ENCODE data around the gene PRODH2. TPM values are rescaled to one million over a fixed set of nuclear protein-coding genes. Genes with fewer than 3 reads are reported as not detected.
A peak's percentile ranks its signal among the peaks of the same experiment; 100 is the strongest.

PRODH2 gene, protein sequence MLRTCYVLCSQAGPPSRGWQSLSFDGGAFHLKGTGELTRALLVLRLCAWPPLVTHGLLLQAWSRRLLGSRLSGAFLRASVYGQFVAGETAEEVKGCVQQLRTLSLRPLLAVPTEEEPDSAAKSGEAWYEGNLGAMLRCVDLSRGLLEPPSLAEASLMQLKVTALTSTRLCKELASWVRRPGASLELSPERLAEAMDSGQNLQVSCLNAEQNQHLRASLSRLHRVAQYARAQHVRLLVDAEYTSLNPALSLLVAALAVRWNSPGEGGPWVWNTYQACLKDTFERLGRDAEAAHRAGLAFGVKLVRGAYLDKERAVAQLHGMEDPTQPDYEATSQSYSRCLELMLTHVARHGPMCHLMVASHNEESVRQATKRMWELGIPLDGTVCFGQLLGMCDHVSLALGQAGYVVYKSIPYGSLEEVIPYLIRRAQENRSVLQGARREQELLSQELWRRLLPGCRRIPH
- not detected for total RNA-seq

GRCh38 chr19:35812220-35813042, at the start of gene PRODH2:
PRODH2 (minus strand) TSS chr19:35812845; CDS start chr19:35812805, 40 bp downstream.
- Mint-ChIP-seq H3K9me3 (no peaks in the 10 kb centered on the region), H3K4me1 (ENCODE audit: low read depth) (no peaks in the 10 kb centered on the region), H3K4me3 (no peak within 1 kb of the TSS), H3K27me3 (ENCODE audit: low read depth) (peaks cover 26% of the 10 kb centered on the region), H3K36me3 (ENCODE audit: insufficient read depth in 2 of 2) (no peaks in the 10 kb centered on the region), H3K27ac (no peak within 1 kb of the TSS)
- ATAC-seq (replicated peaks in 1 of 2), result no peak
- DNase-seq, result no peak

DNA sequence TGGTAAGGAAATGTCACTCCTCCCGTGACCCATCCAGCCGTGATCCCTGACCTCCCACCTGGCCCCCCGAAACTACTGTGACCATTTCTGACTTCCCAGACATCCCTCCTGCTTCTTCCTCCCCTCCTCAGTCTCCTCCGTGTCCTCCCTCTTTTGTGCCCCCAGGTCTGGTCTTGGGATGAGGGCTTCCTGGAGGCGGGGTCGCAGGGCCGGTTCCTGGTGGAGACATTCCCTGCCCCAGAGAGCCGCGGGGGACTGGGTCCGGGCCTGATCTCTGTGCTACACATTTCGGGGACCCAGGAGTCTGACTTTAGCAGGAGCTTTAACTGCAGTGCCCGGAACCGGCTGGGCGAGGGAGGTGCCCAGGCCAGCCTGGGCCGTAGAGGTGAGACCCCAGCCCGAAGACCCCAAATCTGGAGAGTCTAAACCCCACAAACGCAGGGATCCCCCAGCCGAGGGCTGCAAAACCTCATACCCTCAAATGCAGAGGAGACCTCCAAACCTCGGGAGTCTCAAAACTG, 49.1 kb upstream of the PRODH2 start:
- peaks cover 65% of the 10 kb centered on the region for H3K27me3 Mint-ChIP-seq (ENCODE audit: low read depth)
- peaks cover 8% of the 10 kb centered on the region for H3K4me1 Mint-ChIP-seq (ENCODE audit: low read depth)
- no peaks in the 10 kb centered on the region for H3K36me3 Mint-ChIP-seq (ENCODE audit: insufficient read depth in 2 of 2)
- DNase-seq (no peak), ATAC-seq (replicated peaks in 1 of 2) (no peak)
- no peak overlapping the region for H3K27ac Mint-ChIP-seq
- H3K4me3 Mint-ChIP-seq, result no peak overlapping the region
- H3K9me3 Mint-ChIP-seq, result no peaks in the 10 kb centered on the region

- Mint-ChIP-seq H3K27ac (no peak overlapping the region), H3K4me3 (peak overlapping the region in 1 of 2 donors; percentile 40), H3K9me3 (no peaks in the 10 kb centered on the region), H3K36me3 (ENCODE audit: insufficient read depth in 2 of 2) (no peaks in the 10 kb centered on the region), H3K4me1 (ENCODE audit: low read depth) (peaks cover 8% of the 10 kb centered on the region), H3K27me3 (ENCODE audit: low read depth) (peaks cover 58% of the 10 kb centered on the region)
- ATAC-seq (replicated peaks in 1 of 2) (peak in 1 of 2 donors; percentile 27), DNase-seq (no peak)
Measured at GRCh38 chr19:35860818-35861639, 48.4 kb upstream of the PRODH2 start.

- Mint-ChIP-seq H3K36me3 (ENCODE audit: insufficient read depth in 2 of 2) (no peaks in the 10 kb centered on the region), H3K27ac (no peak overlapping the region), H3K27me3 (ENCODE audit: low read depth) (peaks cover 57% of the 10 kb centered on the region), H3K9me3 (no peaks in the 10 kb centered on the region), H3K4me1 (ENCODE audit: low read depth) (peaks cover 8% of the 10 kb centered on the region), H3K4me3 (peak overlapping the region in 1 of 2 donors; percentile 40)
- DNase-seq (no peak), ATAC-seq (replicated peaks in 1 of 2) (no peak)
Measured at GRCh38 chr19:35860436-35860817, 47.8 kb upstream of the PRODH2 start.

DNA sequence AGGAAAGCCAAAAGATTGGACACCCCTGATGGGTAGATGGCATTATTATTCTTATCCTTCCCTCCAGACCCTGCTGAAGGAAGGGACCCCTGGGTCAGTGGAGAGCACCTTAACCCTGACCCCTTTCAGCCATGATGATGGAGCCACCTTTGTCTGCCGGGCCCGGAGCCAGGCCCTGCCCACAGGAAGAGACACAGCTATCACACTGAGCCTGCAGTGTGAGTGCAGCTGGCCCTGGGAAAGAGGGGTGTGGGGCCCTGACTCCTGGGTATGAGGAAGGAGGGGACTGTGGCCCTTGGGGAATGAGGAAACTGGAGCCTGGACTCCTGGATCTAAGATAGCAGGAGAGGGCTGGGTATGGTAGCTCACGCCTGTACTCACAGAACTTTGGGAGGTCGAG, 46.8 kb upstream of the PRODH2 start:
- DNase-seq (no peak), ATAC-seq (replicated peaks in 1 of 2) (no peak)
- no peak overlapping the region for H3K27ac Mint-ChIP-seq
- H3K27me3 Mint-ChIP-seq (ENCODE audit: low read depth), result peaks cover 58% of the 10 kb centered on the region
- H3K36me3 Mint-ChIP-seq (ENCODE audit: insufficient read depth in 2 of 2), result no peaks in the 10 kb centered on the region
- H3K9me3 Mint-ChIP-seq, result no peaks in the 10 kb centered on the region
- H3K4me3 Mint-ChIP-seq, result no peak overlapping the region
- H3K4me1 Mint-ChIP-seq (ENCODE audit: low read depth), result peaks cover 8% of the 10 kb centered on the region

GRCh38 chr19:35858311-35858710, 45.7 kb upstream of the PRODH2 start:
- Mint-ChIP-seq H3K36me3 (ENCODE audit: insufficient read depth in 2 of 2) (no peaks in the 10 kb centered on the region), H3K4me3 (peak overlapping the region in 1 of 2 donors; percentile 6), H3K9me3 (no peaks in the 10 kb centered on the region), H3K4me1 (ENCODE audit: low read depth) (peaks cover 8% of the 10 kb centered on the region), H3K27me3 (ENCODE audit: low read depth) (peaks cover 64% of the 10 kb centered on the region), H3K27ac (no peak overlapping the region)
- DNase-seq (no peak), ATAC-seq (replicated peaks in 1 of 2) (no peak)

DNA sequence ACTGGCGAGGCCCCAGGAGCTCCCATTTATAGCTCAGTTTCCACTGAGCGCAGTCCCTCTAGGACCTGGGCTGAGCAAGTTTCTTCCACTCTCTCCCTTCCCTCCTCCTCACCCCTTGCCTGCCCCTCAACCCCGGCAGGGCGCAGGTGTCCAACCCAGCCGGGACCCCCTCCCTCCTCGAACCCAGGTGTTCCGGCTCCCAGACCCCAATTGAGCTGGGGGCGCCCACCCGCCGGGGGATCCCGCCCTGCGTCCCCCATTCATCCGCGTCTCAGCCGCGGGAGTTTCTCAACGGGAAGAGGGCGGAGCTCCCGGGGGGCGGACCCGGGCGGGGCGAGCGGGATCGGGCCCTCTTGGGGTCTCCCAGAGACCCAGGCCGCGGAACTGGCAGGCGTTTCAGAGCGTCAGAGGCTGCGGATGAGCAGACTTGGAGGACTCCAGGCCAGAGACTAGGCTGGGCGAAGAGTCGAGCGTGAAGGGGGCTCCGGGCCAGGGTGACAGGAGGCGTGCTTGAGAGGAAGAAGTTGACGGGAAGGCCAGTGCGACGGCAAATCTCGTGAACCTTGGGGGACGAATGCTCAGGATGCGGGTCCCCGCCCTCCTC, 44.0 kb upstream of the PRODH2 start, which contains the start of gene KIRREL2:
Gene KIRREL2, plus strand, starts transcription at position 366 of the 604 bp plus-strand sequence. Its CDS starts 209 bp downstream, at position 575.
- no peaks in the 10 kb centered on the region for H3K36me3 Mint-ChIP-seq (ENCODE audit: insufficient read depth in 2 of 2)
- peaks cover 66% of the 10 kb centered on the region for H3K27me3 Mint-ChIP-seq (ENCODE audit: low read depth)
- peak; percentile 48 to 62 for DNase-seq
- H3K27ac Mint-ChIP-seq, result no peak within 1 kb of the TSS
- H3K4me3 Mint-ChIP-seq, result peak within 1 kb of the TSS; percentile 68 to 86
- peak; percentile 68 to 80 for ATAC-seq (replicated peaks in 1 of 2)
- no peaks in the 10 kb centered on the region for H3K9me3 Mint-ChIP-seq
- H3K4me1 Mint-ChIP-seq (ENCODE audit: low read depth), result peaks cover 13% of the 10 kb centered on the region

GRCh38 chr19:35853038-35853756, 40.6 kb upstream of the PRODH2 start:
- Mint-ChIP-seq H3K4me1 (ENCODE audit: low read depth) (peaks cover 18% of the 10 kb centered on the region), H3K27ac (no peak overlapping the region), H3K36me3 (ENCODE audit: insufficient read depth in 2 of 2) (no peaks in the 10 kb centered on the region), H3K4me3 (no peak overlapping the region), H3K27me3 (ENCODE audit: low read depth) (peaks cover 44% of the 10 kb centered on the region), H3K9me3 (no peaks in the 10 kb centered on the region)
- ATAC-seq (replicated peaks in 1 of 2), result no peak
- no peak for DNase-seq

DNA sequence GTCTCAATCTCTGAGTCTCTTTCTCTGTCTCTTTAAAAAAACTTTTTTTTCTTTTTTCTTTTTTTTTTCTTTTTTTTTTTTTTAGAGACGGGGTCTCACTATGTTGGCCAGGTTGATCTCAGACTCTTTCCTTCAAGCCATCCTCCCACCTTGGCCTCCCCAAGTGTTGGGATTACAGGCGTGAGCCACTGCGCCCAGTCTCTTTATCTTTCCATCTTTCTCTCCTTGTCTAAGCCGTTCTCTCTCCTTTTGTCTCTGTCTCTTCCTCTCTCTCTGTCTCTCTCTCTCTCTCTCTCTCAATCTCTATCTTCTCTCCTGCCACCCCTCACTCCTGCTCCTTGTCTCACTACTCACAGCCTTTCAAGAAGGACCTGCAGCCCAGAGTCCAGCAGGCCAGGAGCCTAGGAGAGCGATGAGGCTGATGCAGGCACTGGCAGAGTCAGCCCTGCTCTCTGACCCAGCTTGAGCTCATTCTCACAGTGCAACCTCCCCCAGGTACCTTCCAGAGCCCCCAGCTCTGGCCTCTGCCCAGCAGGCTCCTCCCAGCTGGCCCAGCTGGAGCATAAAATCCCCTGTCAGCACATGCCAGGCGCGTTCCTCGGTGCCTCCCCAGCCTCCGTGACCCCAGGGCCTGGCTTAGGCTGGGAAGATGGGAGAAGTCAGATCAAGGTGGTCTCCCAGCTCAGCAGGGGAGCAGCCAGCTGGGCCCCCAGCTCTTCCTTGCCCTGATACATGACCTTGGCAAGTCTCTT, 39.6 kb upstream of the PRODH2 start, which contains the start of gene NPHS1:
Gene NPHS1, minus strand, starts transcription at position 476 of the 752 bp plus-strand sequence. CDS start 667 bp downstream, outside the sequence.
- no peak for ATAC-seq (replicated peaks in 1 of 2)
- H3K4me3 Mint-ChIP-seq, result peak within 1 kb of the TSS in 1 of 2 donors; percentile 19
- peaks cover 16% of the 10 kb centered on the region for H3K4me1 Mint-ChIP-seq (ENCODE audit: low read depth)
- no peak within 1 kb of the TSS for H3K27ac Mint-ChIP-seq
- peaks cover 41% of the 10 kb centered on the region for H3K27me3 Mint-ChIP-seq (ENCODE audit: low read depth)
- DNase-seq, result no peak
- H3K9me3 Mint-ChIP-seq, result no peaks in the 10 kb centered on the region
- H3K36me3 Mint-ChIP-seq (ENCODE audit: insufficient read depth in 2 of 2), result no peaks in the 10 kb centered on the region

DNA sequence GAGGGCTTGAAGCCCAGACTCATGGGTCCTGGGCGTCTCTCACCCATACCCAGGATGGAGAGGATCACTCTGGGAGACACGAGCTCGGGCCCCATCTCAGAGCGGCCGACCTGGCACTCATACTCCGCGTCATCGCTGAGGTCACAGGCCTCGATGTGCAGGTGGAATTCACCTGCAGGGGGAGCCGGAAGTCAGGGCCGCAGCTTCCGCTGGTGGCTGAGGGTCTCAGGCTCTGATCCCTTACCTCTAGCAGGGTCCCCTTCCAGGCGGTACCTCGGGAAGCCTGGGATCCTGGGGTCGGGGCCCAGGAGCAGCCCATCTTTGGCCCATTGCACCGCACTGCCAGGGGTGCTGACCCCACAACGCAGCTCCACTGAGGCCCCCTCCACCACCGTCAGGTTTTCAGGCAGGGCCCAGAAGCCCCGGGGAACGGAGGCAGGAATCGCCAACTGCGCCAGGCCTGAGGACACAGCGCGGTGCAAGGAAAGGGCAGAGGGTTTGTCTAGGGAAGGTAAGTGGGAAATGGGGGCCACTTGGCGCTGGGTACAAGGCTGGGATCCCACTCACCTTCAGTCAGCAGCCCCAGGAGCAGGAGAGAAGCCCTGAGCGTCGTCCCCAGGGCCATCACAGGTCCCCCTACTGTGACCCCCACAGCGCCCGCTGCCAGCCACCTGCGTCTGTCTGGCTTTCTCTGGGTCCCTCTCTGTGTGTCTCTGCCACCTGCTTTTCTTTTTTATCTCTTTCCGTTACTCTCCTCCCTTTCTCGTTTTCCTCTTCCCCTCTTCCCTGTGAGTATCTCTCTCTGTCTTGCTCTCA, 38.8 kb upstream of the PRODH2 start:
- H3K27me3 Mint-ChIP-seq (ENCODE audit: low read depth), result peaks cover 48% of the 10 kb centered on the region
- no peaks in the 10 kb centered on the region for H3K36me3 Mint-ChIP-seq (ENCODE audit: insufficient read depth in 2 of 2)
- DNase-seq (peak; percentile 23 to 34), ATAC-seq (replicated peaks in 1 of 2) (peak in 1 of 2 donors; percentile 35)
- peaks cover 15% of the 10 kb centered on the region for H3K4me1 Mint-ChIP-seq (ENCODE audit: low read depth)
- peak overlapping the region; percentile 16 to 23 for H3K4me3 Mint-ChIP-seq
- no peak overlapping the region for H3K27ac Mint-ChIP-seq
- H3K9me3 Mint-ChIP-seq, result no peaks in the 10 kb centered on the region

Measured in activated T-cell treated with anti-CD3 and anti-CD28 coated beads, Interleukin-2, amount 50 U/mL, for 72 hours (primary cell).